ENCODE data around the gene ADIPOR2. TPM values are rescaled to one million over a fixed set of nuclear protein-coding genes. Genes with fewer than 3 reads are reported as not detected.

Gene ADIPOR2
- total and polyA plus RNA-seq, 5 donors from 2014 or later: 1.8 to 26.3 (median 2.6) TPM

DNA sequence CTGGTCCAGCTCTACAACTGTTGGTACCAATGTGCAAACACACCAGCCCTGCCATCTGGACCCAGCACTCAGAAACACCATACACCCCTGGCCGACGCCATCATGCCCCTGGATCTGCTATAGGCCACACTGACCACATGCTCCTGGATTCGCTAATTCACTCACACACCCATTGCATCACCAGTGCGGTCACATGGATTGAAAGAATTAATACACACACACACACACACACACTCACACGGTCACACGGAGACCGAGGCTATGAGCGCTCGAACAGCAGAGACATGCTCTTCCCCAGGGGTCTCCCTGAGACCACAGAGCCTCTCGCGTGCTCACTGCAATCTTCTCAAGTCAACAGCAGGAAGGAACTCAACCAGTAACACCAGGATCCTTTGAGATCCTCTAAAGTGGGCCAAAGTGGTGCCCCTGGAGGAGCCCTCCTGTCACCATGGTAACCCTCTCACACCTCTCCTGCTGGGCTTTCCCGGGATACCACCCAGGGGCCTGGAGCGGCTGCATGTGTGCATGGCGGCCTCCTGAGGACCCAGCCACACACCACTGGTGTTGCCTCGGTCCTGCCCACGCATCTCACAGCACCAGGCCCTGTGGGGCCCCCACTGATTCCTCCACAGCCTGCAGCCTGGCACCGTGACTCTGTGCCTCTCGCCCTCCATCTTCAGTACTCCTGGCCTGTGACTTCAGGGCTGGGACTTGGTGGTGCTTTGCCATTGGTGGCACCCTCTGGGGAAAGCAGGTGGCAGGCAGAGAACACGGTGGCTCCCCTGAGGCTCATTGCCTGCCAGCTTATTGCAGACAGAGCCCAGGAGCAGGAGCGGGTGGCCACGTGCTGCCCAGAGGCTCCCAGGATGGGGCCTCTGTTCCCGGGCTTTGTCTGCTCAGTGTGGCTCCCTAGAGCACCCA is 144.6 kb downstream of the ADIPOR2 start:
- Mint-ChIP-seq H3K27me3 (peaks cover 14% of the 10 kb centered on the region), H3K4me3 (no peak overlapping the region), H3K4me1 (peaks cover 0 to 4% (median 0%) of the 10 kb centered on the region in 4 donors), H3K27ac (no peak overlapping the region), H3K36me3 (no peaks in the 10 kb centered on the region), H3K9me3 (no peaks in the 10 kb centered on the region)
- ATAC-seq (ENCODE audit: low read depth in 2 of 2) (no peak), DNase-seq (no peak)
- no peaks in the 10 kb centered on the region for H3K27me3 ChIP-seq (ENCODE audit: control insufficient read depth, insufficient read depth, low read length)
- no peaks in the 10 kb centered on the region for H3K4me1 ChIP-seq (ENCODE audit: control insufficient read depth, insufficient read depth, low read length, poor library complexity, severe bottlenecking)
- H3K27ac ChIP-seq (ENCODE audit: insufficient read depth, low read length, poor library complexity, severe bottlenecking): no peak overlapping the region
- H3K36me3 ChIP-seq (ENCODE audit: control insufficient read depth, insufficient read depth, low read length): no peaks in the 10 kb centered on the region
- H3K4me3 ChIP-seq (ENCODE audit: low read depth, low read length): no peak overlapping the region
- H3K9me3 ChIP-seq (ENCODE audit: control insufficient read depth in 2 of 2, low read length in 2 of 2): no peaks in the 10 kb centered on the region

DNA sequence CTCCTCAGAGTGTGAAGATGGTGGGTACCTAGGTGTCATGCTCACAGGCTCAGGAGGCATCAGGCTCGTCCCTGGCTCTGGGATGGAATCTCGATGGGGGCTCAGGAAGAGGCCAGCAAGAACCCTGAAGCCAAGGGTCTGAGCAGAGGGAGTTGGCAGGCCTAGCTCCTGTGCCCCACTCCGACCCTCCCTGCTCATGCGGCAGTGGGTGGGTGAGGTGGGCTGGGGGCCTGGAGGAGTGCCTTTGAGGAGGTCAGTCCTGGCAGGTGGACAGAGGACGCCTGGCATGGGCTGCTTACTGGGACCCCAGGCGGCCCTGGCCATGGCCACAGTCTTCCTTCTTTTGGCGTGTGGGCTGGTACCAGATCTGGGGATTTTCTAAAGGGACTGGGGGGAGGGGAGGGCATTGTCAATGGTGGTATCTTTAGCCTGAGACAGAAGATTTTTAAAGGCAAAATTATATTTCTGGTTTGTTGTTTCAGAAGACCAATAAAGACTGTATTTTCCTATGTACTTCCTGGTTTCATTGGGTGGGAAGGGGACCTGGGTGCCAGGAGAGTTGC is 145.5 kb downstream of the ADIPOR2 start:
- H3K4me1 Mint-ChIP-seq: peaks cover 0 to 4% (median 0%) of the 10 kb centered on the region in 4 donors
- H3K27me3 Mint-ChIP-seq: peaks cover 11% of the 10 kb centered on the region

DNA sequence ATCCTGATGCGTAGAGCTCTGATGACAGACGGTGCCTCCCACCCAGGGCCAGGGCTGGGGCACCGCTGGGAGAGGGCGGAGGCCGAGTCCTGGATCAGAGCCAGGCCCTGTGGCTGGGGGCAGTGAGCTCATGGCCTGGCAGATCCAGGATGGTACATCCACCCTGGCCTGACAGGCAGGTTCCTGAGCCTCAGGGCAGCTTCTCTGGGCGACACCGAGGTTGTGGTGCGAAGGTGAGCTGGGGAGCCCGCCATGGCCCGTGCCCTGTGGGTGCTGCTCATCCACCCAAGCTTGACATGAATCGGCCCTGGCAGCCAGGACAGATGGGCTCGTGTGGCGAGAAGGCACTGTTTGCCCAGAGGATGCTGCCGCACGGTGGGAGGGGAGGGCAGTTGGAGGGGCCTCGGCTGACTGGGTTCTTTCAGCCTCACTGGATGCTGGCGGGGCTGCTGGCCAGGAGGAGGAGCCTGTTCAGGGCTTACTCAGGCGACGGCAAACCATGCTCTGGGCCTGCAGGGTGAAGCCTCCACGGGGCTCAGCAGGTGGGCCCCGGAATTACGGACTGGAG is 146.1 kb downstream of the ADIPOR2 start:
- no peaks in the 10 kb centered on the region for H3K4me1 ChIP-seq (ENCODE audit: control insufficient read depth, insufficient read depth, low read length, poor library complexity, severe bottlenecking)
- DNase-seq: no peak
- no peak overlapping the region for H3K4me3 ChIP-seq (ENCODE audit: low read depth, low read length)
- no peak overlapping the region for H3K4me3 Mint-ChIP-seq
- no peaks in the 10 kb centered on the region for H3K36me3 Mint-ChIP-seq
- no peak overlapping the region for H3K27ac ChIP-seq (ENCODE audit: insufficient read depth, low read length, poor library complexity, severe bottlenecking)
- H3K27ac Mint-ChIP-seq: no peak overlapping the region
- H3K27me3 ChIP-seq (ENCODE audit: control insufficient read depth, insufficient read depth, low read length): no peaks in the 10 kb centered on the region
- peaks cover 7% of the 10 kb centered on the region for H3K27me3 Mint-ChIP-seq
- H3K9me3 ChIP-seq (ENCODE audit: control insufficient read depth in 2 of 2, low read length in 2 of 2): no peaks in the 10 kb centered on the region
- ATAC-seq (ENCODE audit: low read depth in 2 of 2): no peak
- no peaks in the 10 kb centered on the region for H3K9me3 Mint-ChIP-seq
- H3K4me1 Mint-ChIP-seq: peaks cover 0 to 4% (median 0%) of the 10 kb centered on the region in 4 donors
- no peaks in the 10 kb centered on the region for H3K36me3 ChIP-seq (ENCODE audit: control insufficient read depth, insufficient read depth, low read length)

More for the DNA sequence above, 145.5 kb downstream of the ADIPOR2 start:
- Histone ChIP-seq H3K36me3 (ENCODE audit: control insufficient read depth, insufficient read depth, low read length) (no peaks in the 10 kb centered on the region), H3K27ac (ENCODE audit: insufficient read depth, low read length, poor library complexity, severe bottlenecking) (no peak overlapping the region), H3K4me1 (ENCODE audit: control insufficient read depth, insufficient read depth, low read length, poor library complexity, severe bottlenecking) (no peaks in the 10 kb centered on the region), H3K27me3 (ENCODE audit: control insufficient read depth, insufficient read depth, low read length) (no peaks in the 10 kb centered on the region), H3K4me3 (ENCODE audit: low read depth, low read length) (no peak overlapping the region), H3K9me3 (ENCODE audit: control insufficient read depth in 2 of 2, low read length in 2 of 2) (no peaks in the 10 kb centered on the region)
- ATAC-seq (ENCODE audit: low read depth in 2 of 2) (no peak), DNase-seq (no peak)
- Mint-ChIP-seq H3K36me3 (no peaks in the 10 kb centered on the region), H3K4me3 (no peak overlapping the region), H3K9me3 (no peaks in the 10 kb centered on the region), H3K27ac (no peak overlapping the region)

DNA sequence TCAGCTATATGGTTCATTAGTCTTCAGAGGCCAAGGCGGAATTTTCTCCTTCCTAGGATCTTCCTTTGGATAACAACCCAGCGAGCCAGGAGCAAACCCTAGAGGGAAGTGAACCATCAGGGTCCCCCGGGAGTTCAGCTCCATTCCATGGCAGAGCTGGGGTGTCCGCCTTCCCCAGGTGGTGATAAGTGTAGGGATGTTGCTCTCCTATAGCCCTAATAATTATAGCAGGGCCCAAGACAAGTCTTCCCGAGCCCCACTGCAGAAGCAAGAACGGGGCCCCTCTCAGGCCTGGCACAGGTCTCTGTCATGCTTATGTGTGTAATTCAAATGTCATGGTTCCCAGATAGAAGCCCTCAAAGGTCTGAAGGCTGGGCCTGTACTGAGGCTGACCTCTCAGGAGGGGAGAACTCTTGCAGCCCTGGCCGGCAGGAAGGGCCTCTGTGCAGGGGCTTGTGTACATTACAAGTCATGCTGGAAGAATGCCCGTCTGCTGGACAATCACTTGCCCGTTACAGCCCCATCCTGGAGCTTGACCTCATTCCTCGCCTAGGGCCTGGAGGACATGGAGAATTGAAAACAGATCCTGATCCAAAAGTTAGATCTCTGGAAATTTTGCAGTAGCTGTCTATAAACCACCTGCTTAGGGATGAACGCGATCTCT is 146.8 kb downstream of the ADIPOR2 start:
- no peaks in the 10 kb centered on the region for H3K36me3 Mint-ChIP-seq
- no peak overlapping the region for H3K27ac Mint-ChIP-seq
- no peak overlapping the region for H3K27ac ChIP-seq (ENCODE audit: insufficient read depth, low read length, poor library complexity, severe bottlenecking)
- H3K4me1 ChIP-seq (ENCODE audit: control insufficient read depth, insufficient read depth, low read length, poor library complexity, severe bottlenecking): no peaks in the 10 kb centered on the region
- peaks cover 7% of the 10 kb centered on the region for H3K27me3 Mint-ChIP-seq
- H3K9me3 ChIP-seq (ENCODE audit: control insufficient read depth in 2 of 2, low read length in 2 of 2): no peaks in the 10 kb centered on the region
- no peaks in the 10 kb centered on the region for H3K9me3 Mint-ChIP-seq
- no peak overlapping the region for H3K4me3 Mint-ChIP-seq
- H3K4me3 ChIP-seq (ENCODE audit: low read depth, low read length): no peak overlapping the region
- no peaks in the 10 kb centered on the region for H3K27me3 ChIP-seq (ENCODE audit: control insufficient read depth, insufficient read depth, low read length)
- ATAC-seq (ENCODE audit: low read depth in 2 of 2): no peak
- H3K36me3 ChIP-seq (ENCODE audit: control insufficient read depth, insufficient read depth, low read length): no peaks in the 10 kb centered on the region
- peaks cover 0 to 4% (median 0%) of the 10 kb centered on the region in 4 donors for H3K4me1 Mint-ChIP-seq
- DNase-seq: no peak

Other genes with a start within 250 kb of the ADIPOR2 start
- 26.0 TPM for gene FBXL14, start 96.5 kb upstream of the ADIPOR2 start, total RNA-seq
- gene FBXL14, start 96.5 kb upstream of the ADIPOR2 start, polyA plus RNA-seq: 10 to 100 TPM; 18.5 to 24.3 (median 23.7) TPM
- not detected for gene WNT5B, start 61.8 kb upstream of the ADIPOR2 start, total RNA-seq
- not detected for gene WNT5B, start 61.8 kb upstream of the ADIPOR2 start, polyA plus RNA-seq
- gene LRTM2, start 129.5 kb downstream of the ADIPOR2 start, total RNA-seq: not detected
- gene LRTM2, start 129.5 kb downstream of the ADIPOR2 start, polyA plus RNA-seq: not detected
- gene CACNA2D4, start 227.6 kb downstream of the ADIPOR2 start, total RNA-seq: 7.1 TPM
- 10 to 100 TPM in 1 of 4 donors, 1 to 10 TPM in 3; 2.9 to 10.4 (median 5.6) TPM for gene CACNA2D4, start 227.6 kb downstream of the ADIPOR2 start, polyA plus RNA-seq

Data from CD4-positive, CD25-positive, alpha-beta regulatory T cell (primary cell).